GM03348 (cell line): Measurements from ENCODE around the gene IGF2R.

Experiments
- DNase-seq: peaks from one replicate; pipeline ENCODE4 v3.0.0; 2012; ENCODE audit warnings: low spot score

The IGF2R gene

DNA sequence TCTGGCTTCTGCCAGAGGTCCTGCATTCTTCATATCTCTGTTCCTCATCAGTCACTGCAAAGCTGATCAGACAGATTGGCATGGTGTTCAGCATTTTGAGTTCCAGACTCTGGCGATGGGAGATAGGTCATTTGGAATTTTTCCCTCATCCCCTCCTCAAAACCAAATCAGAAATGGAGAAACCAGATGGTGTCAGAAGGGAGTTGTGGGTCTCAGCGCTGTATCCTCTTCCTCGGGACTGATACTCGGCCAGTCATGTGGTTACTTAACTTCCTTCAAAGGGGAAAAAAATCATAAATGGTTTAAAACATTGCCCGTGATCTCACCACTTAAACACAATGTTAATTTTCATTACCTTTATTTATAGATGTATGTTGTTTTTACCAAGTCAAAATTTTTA, 75.8 kb downstream of the IGF2R start:
- no peak for DNase-seq

DNA sequence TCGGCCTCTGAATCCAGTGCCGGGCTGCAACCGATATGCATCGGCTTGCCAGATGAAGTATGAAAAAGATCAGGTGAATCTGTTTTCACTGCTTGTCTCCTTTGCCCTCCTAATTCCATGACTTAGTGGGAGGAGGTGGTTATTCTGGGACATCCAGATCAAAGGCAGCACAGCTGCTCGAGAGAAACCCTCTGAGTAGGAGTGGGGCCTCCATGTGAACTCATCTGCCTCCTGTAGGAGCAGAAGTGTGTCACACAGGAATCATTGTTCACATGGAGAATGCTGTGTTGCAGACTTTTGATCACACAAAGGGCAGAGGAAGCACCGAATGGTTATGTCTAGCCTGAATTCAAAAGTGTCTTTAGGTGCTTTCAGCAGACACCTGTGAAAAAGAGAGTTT, 79.6 kb downstream of the IGF2R start:
- no peak for DNase-seq

DNA sequence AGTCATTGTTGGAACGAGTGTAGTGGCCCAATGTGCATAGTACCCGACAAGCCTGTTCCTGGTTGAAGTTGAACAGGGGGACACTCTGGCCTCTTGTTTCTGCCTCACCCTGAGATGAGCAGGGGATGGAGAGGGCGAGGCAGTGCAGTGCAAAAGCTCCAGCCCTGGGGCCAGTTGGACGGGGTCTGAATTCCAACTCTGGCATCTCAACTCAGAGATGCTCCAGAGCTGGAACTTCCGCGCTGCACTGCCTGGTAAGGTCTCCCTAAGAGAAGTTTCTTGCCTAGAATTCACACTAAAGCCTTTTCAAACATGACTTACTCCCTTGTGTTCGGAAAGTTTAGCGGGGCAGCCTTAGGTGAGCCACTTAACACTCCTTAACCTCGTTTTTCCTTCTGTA, 80.5 kb downstream of the IGF2R start:
- no peak for DNase-seq

DNA sequence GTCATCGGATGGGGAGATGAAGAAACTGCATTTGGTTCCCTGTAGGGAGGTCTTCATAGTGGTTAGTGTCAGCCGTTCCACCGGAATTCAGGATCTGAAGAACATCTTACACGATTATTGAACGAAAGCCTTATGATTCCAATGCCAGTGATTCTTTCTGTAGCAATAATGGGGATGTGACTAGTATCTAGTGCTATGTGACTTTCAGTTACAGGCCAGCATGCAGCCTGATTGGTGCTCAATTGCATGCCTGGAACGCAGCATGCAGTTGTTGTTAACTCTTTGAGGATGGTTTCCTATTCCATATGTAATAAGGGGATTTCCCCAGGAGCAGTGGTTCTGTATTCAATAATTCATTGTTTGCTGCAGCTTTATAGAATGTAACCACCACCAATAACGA, 81.1 kb downstream of the IGF2R start:
- DNase-seq: no peak

DNA sequence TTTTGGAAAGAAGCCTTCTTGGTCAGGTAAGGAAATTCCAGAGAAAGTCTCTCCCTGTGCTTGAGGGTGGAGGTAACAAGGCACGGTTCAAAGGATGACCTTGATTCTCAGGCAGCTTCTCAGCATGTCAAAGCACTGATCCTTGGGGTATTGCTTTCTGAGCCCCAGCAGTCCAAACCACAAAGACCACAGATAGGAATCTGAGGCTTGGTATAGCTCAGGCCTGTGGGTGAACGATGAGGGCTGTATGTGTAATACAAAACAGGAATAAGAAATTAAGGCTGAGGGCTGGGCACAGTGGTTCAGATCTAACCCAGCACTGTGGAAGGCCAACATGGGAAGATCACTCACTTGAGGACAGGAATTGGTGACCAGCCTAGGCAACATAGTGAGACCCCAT, 82.5 kb downstream of the IGF2R start:
- DNase-seq: no peak

DNA sequence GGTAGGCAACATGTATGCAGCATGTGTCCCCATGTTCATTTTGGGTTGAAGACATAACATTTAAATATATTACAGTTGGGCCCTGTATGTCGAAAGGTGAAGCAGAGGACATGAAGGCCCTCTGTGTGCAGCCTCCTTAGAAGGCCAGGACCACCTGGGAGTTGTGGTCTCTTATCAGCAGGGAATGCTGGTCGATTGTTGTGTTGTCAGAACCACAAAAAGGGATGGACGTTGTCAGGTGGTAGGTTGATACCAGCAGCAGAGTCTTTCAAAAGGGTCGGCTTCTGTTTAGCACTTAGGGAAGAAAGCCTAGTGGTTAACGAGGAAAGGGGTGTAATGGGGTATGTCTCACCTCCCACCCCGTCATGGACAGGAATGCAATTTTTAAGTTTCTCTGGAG, 85.4 kb downstream of the IGF2R start:
- DNase-seq: no peak

DNA sequence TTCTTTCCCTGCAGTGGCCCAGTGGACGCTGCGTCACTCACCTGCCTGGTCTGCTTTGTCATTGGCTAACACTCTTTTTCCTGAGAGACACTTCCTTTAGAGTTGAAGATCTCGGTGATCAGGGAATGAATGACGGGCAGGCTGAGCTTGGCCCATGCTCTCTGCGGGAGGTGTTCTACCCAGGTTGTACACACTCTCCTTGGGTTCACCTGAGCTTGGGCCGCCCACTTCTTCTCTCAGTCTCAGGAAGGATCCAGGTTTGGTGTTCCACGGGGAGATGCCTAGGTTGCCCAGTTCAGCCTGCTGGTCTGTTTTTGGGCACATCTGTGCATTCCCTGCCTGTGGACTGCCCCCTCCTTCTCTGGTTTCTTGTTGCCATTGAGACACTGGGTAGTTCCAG, 86.0 kb downstream of the IGF2R start:
- DNase-seq: no peak

DNA sequence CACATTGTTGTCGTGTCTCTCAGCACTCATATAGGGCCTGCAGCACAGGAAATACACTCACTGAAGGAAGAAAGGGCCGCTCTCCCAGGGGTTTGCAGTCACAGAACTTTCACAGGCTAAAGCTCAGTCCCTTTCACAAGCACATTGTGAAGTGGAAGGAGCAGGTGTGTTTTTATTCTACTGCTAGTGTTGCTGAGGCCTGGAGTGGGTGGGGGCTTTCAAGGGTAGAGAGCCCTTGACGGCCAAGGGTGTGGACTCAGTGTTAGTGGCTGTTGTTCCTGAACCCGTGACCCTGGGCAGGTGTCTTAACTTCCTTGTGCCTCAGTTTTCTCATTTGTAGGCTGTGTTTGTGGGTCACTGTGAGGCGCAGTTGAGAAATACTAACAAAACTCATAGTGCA, 86.5 kb downstream of the IGF2R start:
- DNase-seq: no peak

DNA sequence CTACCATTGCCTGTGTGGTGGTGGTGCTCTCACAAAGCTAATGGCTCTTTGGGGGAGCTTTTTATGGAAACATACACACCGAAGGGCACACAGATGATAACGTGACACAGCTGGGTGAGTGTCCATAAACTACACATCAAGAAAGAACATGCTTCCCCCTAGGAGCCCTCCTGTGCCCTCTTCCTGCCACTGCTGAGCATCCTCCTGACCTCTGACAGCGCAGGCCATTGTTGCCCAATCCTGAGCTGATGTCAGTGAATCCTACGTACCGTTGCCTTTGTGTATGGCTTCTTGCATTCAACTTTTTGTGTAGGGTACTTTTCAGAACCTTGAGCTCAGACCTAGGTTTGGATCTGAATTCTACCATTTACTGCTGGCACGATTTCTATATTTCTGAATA, 86.9 kb downstream of the IGF2R start:
- DNase-seq: no peak

DNA sequence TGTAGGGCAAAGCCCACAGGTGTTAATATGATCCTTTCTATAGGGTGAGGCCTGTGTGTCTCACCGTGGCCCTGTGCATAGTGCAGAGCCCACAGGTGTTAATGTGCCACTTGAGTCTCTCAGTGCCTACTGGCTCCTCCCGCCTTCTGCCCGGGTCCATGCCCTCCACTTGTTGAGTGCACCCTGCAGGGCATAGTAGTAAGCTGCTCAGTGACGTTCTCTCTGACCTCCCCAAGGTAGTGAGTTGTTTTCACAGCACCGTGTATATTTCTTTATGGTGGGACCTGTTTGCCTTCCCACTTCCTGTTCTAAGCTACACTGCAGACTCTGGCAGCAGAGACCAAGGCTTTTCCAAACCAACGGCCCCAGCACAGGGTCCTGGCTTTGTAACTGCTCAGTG, 88.2 kb downstream of the IGF2R start:
- DNase-seq: no peak

DNA sequence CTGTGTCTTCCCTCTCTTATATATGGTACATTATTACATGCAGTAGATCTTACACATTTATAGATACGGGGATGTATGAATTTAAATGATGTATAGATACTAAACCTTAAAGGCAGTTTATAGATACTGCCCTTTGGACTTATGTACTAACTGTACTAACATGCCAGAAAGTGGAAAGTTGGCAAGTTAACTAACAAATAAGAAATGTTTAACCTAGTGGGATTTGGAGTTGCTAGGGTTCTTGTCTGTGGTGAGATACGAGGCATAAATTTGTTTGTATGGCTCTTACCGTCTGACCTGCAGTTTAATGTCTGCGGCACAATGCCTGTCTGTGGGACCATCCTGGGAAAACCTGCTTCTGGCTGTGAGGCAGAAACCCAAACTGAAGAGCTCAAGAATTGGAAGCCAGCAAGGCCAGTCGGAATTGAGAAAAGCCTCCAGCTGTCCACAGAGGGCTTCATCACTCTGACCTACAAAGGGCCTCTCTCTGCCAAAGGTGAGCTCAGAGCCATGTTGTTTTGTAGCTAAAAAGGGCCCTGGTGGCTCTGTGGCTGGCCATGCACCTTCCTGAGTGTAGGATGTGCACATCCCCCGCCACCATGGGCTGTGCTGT, 89.8 kb downstream of the IGF2R start:
- DNase-seq: no peak

DNA sequence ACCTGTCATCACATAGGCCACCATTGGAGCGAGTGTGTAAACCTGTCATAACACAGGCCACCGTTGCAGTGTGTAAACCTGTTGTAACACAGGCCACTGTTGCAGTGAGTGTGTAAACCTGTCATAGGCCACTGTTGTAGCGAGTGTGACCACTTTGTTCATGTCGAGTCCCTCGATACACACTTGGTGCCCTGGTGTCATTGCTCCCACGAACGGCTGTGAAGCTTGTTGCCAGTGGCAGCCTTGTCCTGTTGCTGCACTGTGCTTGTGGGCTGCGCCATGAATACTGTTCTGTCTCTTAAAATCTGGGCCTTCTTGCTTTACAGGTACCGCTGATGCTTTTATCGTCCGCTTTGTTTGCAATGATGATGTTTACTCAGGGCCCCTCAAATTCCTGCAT, 91.3 kb downstream of the IGF2R start:
- no peak for DNase-seq

DNA sequence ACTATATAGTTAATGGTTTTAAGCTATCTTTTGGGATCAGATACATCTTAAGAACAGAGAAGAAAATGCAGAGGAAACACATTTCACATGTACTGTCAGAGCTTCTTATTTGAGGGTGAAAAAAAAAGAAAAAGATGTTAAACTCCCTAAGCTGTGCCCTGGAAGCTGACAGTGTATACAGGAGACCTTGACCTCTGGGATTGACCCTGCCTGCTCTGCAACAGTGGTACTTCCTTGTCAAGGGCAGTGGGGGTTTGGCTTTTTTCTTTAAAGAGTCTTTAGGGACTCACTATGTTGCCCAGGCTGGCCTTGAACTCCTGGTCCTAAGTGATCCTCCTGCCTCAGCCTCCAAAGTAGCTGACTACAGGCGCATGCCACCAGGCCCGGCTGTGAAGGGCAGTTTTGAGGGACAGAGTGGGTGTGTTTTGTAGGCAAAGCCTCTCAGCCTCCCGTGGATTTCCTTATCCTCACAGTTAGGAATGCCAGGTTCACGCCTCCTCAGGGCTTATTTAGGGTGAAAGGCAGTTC, 92.1 kb downstream of the IGF2R start:
- no peak for DNase-seq

DNA sequence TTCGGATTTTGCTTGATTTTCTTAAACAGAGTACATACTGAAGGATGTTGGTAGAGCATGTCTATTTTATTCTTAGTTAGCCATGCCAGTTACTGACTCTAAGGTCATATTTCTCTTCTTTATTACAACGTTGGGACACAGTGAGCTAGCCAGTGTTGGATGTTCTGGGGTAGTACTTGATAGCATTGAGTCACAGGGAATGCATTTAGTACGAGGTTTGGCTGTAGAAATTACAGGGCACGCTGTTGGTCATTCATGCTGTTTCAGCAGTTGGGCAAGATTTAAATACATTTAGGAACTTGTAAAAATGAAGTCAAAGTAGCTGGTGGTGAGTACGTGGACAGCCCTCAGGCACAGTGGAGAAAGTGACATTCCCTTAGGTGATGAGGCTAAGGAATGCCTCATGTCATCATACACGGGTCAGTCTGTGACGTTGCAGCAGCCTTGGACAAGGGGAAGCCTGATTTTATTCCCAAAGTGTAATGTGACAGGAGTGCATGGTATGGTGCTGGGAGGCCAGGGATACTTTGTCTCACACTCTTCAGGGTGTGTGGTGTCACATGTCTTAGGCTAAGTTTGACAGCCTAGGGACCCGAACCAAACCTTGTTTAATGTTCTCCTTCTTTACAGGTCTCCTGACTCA, 95.0 kb downstream of the IGF2R start:
- no peak for DNase-seq

DNA sequence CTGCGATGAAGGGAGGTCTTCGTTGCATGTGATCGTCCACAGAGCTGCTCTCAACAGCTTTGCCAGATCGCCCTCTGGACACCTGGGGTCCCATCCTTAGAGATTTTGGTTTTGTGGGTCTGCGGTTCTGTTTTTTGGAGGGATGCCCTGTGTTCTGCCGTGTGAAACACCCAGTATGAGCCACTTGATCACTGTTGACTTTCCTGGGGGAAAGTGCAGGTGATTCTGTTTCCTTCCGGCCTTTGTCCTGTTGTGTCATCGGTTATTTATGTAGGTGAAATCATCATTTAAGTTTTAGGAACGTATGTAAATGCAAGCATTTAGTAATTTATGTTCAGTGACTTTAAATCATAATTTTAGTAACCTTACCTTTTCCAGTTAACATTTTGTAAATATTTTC, 96.3 kb downstream of the IGF2R start:
- no peak for DNase-seq

DNA sequence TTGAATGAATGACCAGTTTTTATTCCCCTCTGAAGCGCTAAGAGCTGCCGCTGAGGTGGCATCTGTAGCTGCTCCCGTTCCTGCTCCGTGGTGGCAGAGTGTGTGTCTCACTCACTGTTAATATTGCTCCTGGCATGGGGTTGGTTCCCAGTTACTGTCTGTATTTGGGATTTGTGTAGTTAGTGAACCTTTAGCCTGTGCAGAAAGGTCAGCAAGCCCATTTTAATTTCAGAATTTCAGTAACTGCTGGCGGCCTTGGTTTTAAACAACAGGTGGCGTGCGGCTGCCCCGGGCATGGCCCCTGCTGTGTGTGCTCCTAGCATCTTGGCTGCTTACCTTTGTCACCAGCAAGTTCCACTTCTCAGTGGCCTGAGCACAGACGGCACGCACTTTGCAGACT, 98.7 kb downstream of the IGF2R start:
- DNase-seq: no peak

DNA sequence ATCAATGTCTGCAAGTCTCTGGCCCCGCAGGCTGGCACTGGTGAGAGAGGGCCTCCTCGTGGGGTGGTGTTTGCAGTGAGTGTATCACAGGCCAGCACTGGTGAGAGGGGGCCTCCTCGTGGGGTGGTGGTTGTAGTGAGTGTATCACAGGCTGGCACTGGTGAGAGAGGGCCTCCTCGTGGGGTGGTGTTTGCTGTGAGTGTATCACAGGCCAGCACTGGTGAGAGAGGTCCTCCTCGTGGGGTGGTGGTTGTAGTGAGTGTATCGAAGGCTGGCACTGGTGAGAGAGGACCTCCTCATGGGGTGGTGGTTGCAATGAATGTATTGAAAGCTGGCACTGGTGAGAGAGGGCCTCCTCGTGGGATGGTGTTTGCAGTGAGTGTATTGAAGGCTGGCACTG, 99.5 kb downstream of the IGF2R start:
- DNase-seq: no peak

DNA sequence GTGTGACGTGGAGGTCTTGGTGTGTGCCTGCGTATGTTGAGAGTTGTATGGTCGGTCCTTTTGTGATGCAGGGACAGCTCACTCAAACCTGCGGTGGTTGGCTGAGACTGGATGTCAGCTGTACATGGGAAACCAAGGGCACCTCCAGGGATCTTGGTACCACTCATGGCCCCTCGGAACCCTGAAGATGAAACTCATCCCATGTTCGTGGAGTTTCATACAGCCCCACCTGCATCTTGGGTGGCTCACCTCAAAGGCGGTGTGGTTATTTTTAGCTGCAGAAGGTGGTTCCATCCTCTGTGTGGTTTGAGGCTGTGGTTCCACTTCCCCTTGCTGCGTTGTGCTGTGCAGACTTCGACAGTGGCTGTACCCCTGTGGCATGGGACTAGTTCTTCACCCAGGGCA, 100.2 kb downstream of the IGF2R start:
- no peak for DNase-seq

DNA sequence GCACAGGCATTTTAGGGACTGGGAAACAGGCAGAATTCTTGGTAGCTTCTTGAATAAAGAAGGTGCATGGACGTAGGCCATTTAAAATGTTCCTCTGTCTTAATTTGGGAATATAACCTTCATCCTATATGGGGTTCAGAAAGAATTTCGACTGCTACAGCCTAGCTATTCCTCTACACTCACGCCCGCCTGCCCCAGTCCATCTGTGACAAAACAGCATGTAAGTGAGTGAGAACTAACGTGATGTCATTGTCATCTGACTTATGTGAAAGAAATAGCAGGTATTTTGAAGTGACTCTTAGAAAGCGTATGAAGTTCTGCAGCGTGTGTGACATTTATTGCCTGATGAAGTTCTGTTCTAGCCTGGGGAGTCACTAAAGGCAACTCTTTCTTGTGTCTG, 100.6 kb downstream of the IGF2R start:
- DNase-seq: no peak

DNA sequence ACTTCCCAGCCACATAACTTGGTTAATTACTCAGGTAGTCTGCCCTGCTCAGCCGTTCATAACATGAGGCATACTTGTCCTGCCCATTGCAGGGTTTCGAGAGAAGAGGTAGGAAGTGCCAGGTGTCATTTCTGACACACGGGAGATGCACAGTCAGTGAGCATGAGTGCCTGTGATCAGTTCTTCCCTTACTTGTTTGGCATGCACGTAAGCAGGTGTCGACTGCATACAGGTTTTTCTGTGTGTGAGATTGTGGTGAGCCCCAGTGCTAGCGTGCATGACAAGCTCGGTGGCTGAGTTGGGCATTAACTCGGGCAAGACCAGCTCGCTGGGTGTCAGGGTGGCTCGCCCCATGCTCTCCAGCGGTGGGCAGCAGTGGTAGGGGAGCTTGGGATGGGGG, 101.5 kb downstream of the IGF2R start:
- no peak for DNase-seq

DNA sequence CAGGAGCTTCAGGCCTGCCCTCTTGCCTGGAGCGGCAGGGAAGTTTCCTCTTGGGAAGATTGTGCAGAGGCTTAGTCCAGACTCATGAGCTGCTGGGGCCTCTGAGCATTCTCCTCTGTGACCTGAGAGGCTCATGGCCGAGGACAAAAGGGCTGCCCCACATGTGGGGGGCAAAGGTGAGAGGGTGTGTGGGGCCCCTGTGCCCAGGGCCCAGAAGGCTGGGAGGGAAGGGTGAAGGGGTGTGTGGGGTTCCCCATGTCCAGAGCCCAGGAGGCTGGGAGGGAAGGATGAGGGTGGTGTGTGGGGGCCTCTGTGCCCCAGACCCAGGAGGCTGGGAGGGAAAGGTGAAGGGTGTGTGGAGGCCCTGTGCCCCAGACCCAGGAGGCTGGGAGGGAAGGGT, 101.9 kb downstream of the IGF2R start:
- no peak for DNase-seq

DNA sequence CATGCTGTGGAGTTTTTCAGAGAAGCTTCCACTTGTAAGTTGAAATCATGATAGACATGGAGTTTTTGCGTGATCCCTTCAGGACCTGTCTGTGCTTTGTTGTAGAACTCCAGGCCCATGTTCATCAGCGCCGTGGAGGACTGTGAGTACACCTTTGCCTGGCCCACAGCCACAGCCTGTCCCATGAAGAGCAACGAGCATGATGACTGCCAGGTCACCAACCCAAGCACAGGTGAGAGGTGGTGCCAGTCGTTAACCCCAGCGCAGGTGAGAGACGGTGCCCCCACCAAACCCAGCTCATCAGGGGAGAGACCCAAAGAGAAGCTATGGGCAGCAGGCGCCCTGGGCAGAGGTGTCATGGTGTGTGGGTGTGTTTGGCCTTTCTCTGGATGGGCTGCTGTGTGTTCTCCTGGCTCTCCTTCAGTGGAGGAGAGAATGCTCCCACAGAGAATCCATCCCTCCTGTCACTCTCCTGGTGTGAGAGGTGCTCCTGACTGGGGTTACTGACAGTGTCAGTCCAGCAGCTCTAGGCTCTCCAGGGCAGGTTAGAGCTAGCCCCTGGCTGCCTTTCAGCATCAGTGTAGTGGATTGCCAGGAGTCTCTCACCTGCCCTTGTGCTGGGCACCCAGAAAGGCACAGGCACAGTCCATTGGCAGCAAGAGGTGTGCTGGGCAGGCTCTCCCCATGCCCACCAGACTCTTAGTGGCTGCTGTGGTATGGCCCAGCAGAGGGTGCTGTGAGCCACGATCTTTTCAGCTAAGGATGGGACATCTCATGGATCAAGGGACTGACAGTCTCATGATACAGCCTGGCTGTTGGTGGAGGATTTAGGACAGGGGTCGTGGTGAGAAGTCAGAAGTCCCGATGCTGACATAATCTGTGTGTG, 103.2 kb downstream of the IGF2R start:
- DNase-seq: no peak

DNA sequence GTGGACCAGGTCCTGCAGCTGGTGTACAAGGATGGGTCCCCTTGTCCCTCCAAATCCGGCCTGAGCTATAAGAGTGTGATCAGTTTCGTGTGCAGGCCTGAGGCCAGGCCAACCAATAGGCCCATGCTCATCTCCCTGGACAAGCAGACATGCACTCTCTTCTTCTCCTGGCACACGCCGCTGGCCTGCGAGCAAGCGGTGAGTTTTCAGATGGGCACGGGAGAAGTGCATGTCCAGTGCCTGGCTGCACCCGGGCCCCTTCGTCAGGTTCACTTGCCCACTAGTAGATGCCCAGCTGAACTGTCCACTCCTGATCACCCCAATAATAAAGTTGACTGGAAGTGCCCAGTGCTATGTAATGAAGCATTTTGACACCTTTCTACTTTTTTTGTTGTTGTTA, 104.4 kb downstream of the IGF2R start:
- no peak for DNase-seq
